WTC11 (cell line): Measurements from ENCODE around the gene C4orf50. TPM values are rescaled to one million over a fixed set of nuclear protein-coding genes. Genes with fewer than 3 reads are reported as not detected.

Experiments used
- ATAC-seq: fragments of 200-7000 bp; cut with Tn5 transposase; 2 replicates; pipeline ENCODE4 v1.10.0; 2021; ENCODE audit warnings: mild to moderate bottlenecking, moderate library complexity
- CTCF ChIA-PET: fragments of 300-600 bp; sonication (Branson Sonifier 250); formaldehyde crosslinking; loops from one replicate; lab custom pipeline; 2021; ENCODE audit warnings: antibody characterized with exemption; lab: Charles Lee
- POLR2A ChIA-PET: fragments of 350-600 bp; sonication (Branson Sonifier 250); formaldehyde crosslinking; loops from one replicate; lab custom pipeline; 2021; ENCODE audit warnings: antibody characterized with exemption; lab: Charles Lee
- DNase-seq: peaks from one replicate; pipeline ENCODE4 v3.0.0; 2021; ENCODE audit warnings: low spot score
- H3K27ac Mint-ChIP-seq: 2 replicates; pipeline ENCODE4 v1.8.0; 2021; ENCODE audit warnings: mixed read lengths
- H3K27me3 Mint-ChIP-seq: 2 replicates; pipeline ENCODE4 v1.8.0; 2021; ENCODE audit warnings: low read depth, mild to moderate bottlenecking, moderate library complexity, mixed read lengths
- H3K36me3 Mint-ChIP-seq: 2 replicates; pipeline ENCODE4 v1.8.0; 2021; ENCODE audit warnings: mixed read lengths
- H3K4me1 Mint-ChIP-seq: 2 replicates; pipeline ENCODE4 v1.8.0; 2022; ENCODE audit warnings: mixed read lengths
- H3K4me3 Mint-ChIP-seq: 2 replicates; pipeline ENCODE4 v1.8.0; 2021; ENCODE audit warnings: mild to moderate bottlenecking, moderate library complexity, mixed read lengths
- H3K9me3 Mint-ChIP-seq: 2 replicates; pipeline ENCODE4 v1.8.0; 2021; ENCODE audit warnings: mixed read lengths
- ATF2 ChIP-seq: sonication (generic); formaldehyde crosslinking; IDR thresholded peaks from 2 replicates; pipeline ENCODE4 v1.8.1; 2022; ENCODE audit warnings: low read depth, missing genetic modification reagents, borderline replicate concordance
- E2F4 ChIP-seq: sonication (generic); formaldehyde crosslinking; IDR thresholded peaks from 2 replicates; pipeline ENCODE4 v1.8.1; 2022; ENCODE audit warnings: low read depth, mild to moderate bottlenecking, moderate library complexity, missing genetic modification reagents, borderline replicate concordance
- ELF4 ChIP-seq: sonication (generic); formaldehyde crosslinking; IDR thresholded peaks from 2 replicates; pipeline ENCODE4 v1.8.1; 2022; ENCODE audit warnings: low read depth, mild to moderate bottlenecking, moderate library complexity, missing genetic modification reagents
- EMX1 ChIP-seq: fragments of 250-450 bp; sonication (Bioruptor Pico); IDR thresholded peaks from 2 replicates; pipeline ENCODE4 v1.8.0; 2021; ENCODE audit warnings: mild to moderate bottlenecking
- ETV6 ChIP-seq: sonication (generic); formaldehyde crosslinking; IDR thresholded peaks from 2 replicates; pipeline ENCODE4 v1.8.1; 2022; ENCODE audit warnings: mild to moderate bottlenecking, missing genetic modification reagents
- HMGXB4 ChIP-seq: sonication (generic); formaldehyde crosslinking; IDR thresholded peaks from 2 replicates; pipeline ENCODE4 v1.8.1; 2023; ENCODE audit warnings: mild to moderate bottlenecking, moderate library complexity, missing genetic modification reagents
- KAT7 ChIP-seq: sonication (generic); formaldehyde crosslinking; IDR thresholded peaks from 2 replicates; pipeline ENCODE4 v1.8.1; 2023; ENCODE audit warnings: missing genetic modification reagents, mild to moderate bottlenecking, borderline replicate concordance
- MAX ChIP-seq: sonication (generic); formaldehyde crosslinking; IDR thresholded peaks from 2 replicates; pipeline ENCODE4 v1.8.0; 2022; ENCODE audit warnings: mild to moderate bottlenecking, missing genetic modification reagents
- MYBL2 ChIP-seq: sonication (generic); formaldehyde crosslinking; IDR thresholded peaks from 2 replicates; pipeline ENCODE4 v1.8.1; 2023; ENCODE audit warnings: mild to moderate bottlenecking, moderate library complexity, missing genetic modification reagents
- PRRX2 ChIP-seq: fragments of 250-450 bp; sonication (Bioruptor Pico); IDR thresholded peaks from 2 replicates; pipeline ENCODE4 v1.8.0; 2021; ENCODE audit warnings: mild to moderate bottlenecking
- SMAD3 ChIP-seq: sonication (generic); formaldehyde crosslinking; IDR thresholded peaks from 2 replicates; pipeline ENCODE4 v1.8.0; 2022; ENCODE audit warnings: missing genetic modification reagents, mild to moderate bottlenecking, borderline replicate concordance
- TCF7 ChIP-seq: sonication (generic); formaldehyde crosslinking; IDR thresholded peaks from 2 replicates; pipeline ENCODE4 v1.8.0; 2022; ENCODE audit warnings: mild to moderate bottlenecking, low read depth, missing genetic modification reagents, moderate library complexity
- ZBTB21 ChIP-seq: sonication (generic); formaldehyde crosslinking; IDR thresholded peaks from 2 replicates; pipeline ENCODE4 v1.8.1; 2023; ENCODE audit warnings: mild to moderate bottlenecking, missing genetic modification reagents, borderline replicate concordance
- ZBTB43 ChIP-seq: sonication (generic); formaldehyde crosslinking; IDR thresholded peaks from 2 replicates; pipeline ENCODE4 v1.8.1; 2023; ENCODE audit warnings: mild to moderate bottlenecking, missing genetic modification reagents
- ZNF263 ChIP-seq: sonication (generic); formaldehyde crosslinking; IDR thresholded peaks from 2 replicates; pipeline ENCODE4 v1.8.1; 2022; ENCODE audit warnings: low read depth, mild to moderate bottlenecking, moderate library complexity, missing genetic modification reagents
- ZNF317 ChIP-seq: sonication (generic); formaldehyde crosslinking; IDR thresholded peaks from 2 replicates; pipeline ENCODE4 v1.8.1; 2023; ENCODE audit warnings: low read depth, mild to moderate bottlenecking, moderate library complexity, missing genetic modification reagents, borderline replicate concordance
- ZNF512 ChIP-seq: sonication (generic); formaldehyde crosslinking; IDR thresholded peaks from 2 replicates; pipeline ENCODE4 v1.8.1; 2022; ENCODE audit warnings: missing genetic modification reagents, borderline replicate concordance
- ZSCAN18 ChIP-seq: fragments of 250-450 bp; sonication (Bioruptor Pico); IDR thresholded peaks from 2 replicates; pipeline ENCODE4 v2.1.2; 2022; ENCODE audit warnings: mild to moderate bottlenecking, moderate library complexity
- total RNA-seq: library from RNA; stranded (reverse); gene quantifications from 3 replicates; pipeline ENCODE4 v1.2.3, GENCODE V29; 2021

Gene C4orf50
- total RNA-seq, 1 experiment from 2014 or later, result 0.17 TPM

- TF ChIP-seq ZNF512 (CRISPR knock-in tag) (no peak), MYBL2 (CRISPR knock-in tag) (no peak)
These were observed 130.6 kb downstream of the C4orf50 start (continued) for GRCh38 chr4:5887361-5888221.

- ChIA-PET POLR2A (interaction anchor here (1.0 kb wide), 1 partner anchor 46 kb away, joined by 3 read pairs; no protein-coding TSS in a partner anchor), CTCF (interaction anchor here (0.5 to 4.1 kb wide), 8 partner anchors 11 to 314 kb away, joined by 4 to 25 read pairs (median 4); partner anchors contain the start of gene JAKMIP1)
- peak overlapping the region; percentile 82 for H3K4me3 Mint-ChIP-seq
- no peaks in the 10 kb centered on the region for H3K36me3 Mint-ChIP-seq
- H3K4me1 Mint-ChIP-seq, result peaks cover 66% of the 10 kb centered on the region
- no peaks in the 10 kb centered on the region for H3K9me3 Mint-ChIP-seq
- TF ChIP-seq HMGXB4 (CRISPR knock-in tag), result 0 out of 2 replicates have a peak, but pooled peaks have one; percentile 11
- TF ChIP-seq ELF4 (CRISPR knock-in tag), result no peak
- TF ChIP-seq ATF2 (CRISPR knock-in tag), result no peak
- no peak for TF ChIP-seq ETV6 (CRISPR knock-in tag)
- TF ChIP-seq MYBL2 (CRISPR knock-in tag), result no peak
- no peak for TF ChIP-seq EMX1 (CRISPR knock-in tag)
- TF ChIP-seq, all 79 proteins: peak for 1
- Mint-ChIP-seq H3K27me3 (peaks cover 32% of the 10 kb centered on the region), H3K27ac (no peak overlapping the region)
- DNase-seq (no peak), ATAC-seq (no peak)
These were observed 131.2 kb downstream of the C4orf50 start for GRCh38 chr4:5887011-5887360.

- H3K4me3 Mint-ChIP-seq, result peak overlapping the region; percentile 82; the same call in 1 of the 2 replicates
- POLR2A ChIA-PET, result no interaction called here
- no peak for TF ChIP-seq EMX1 (CRISPR knock-in tag)
- no peak for TF ChIP-seq PRRX2 (CRISPR knock-in tag)
- no peak for TF ChIP-seq MAX
- no peak for TF ChIP-seq E2F4
- no peak for TF ChIP-seq ZNF263 (CRISPR knock-in tag)
- TF ChIP-seq ZBTB43 (CRISPR knock-in tag), result no peak
- TF ChIP-seq ZBTB21 (CRISPR knock-in tag), result no peak
- no peak for TF ChIP-seq KAT7 (CRISPR knock-in tag)
- TF ChIP-seq SMAD3 (CRISPR knock-in tag), result no peak
- no peak for TF ChIP-seq TCF7 (CRISPR knock-in tag)
- TF ChIP-seq ZNF317 (CRISPR knock-in tag), result no peak
- TF ChIP-seq ZSCAN18 (CRISPR knock-in tag), result no peak
These were observed 132.5 kb downstream of the C4orf50 start for GRCh38 chr4:5885733-5886132.

More at GRCh38 chr4:5885733-5886132, 132.5 kb downstream of the C4orf50 start:
- H3K27me3 Mint-ChIP-seq, result peaks cover 20% of the 10 kb centered on the region
- DNase-seq (no peak), ATAC-seq (no peak)
- H3K36me3 Mint-ChIP-seq, result no peaks in the 10 kb centered on the region
- peaks cover 64% of the 10 kb centered on the region for H3K4me1 Mint-ChIP-seq
- CTCF ChIA-PET, result interaction anchor here (1.0 kb wide), 1 partner anchor 113 kb away, joined by 4 read pairs; no protein-coding TSS in a partner anchor
- H3K27ac Mint-ChIP-seq, result no peak overlapping the region
- no peaks in the 10 kb centered on the region for H3K9me3 Mint-ChIP-seq
